GM23338 (cell line): Measurements from ENCODE around the gene BHLHE41. TPM values are rescaled to one million over a fixed set of nuclear protein-coding genes. Genes with fewer than 3 reads are reported as not detected.
A peak's percentile ranks its signal among the peaks of the same experiment; 100 is the strongest.

Experiments
- ATAC-seq: fragments of 200-7000 bp; cut with Tn5 transposase; 3 replicates; pipeline ENCODE4 v1.9.1; 2020
- DNase-seq: peaks from one replicate; pipeline ENCODE4 v3.0.0-alpha.2; 2015; ENCODE audit warnings: low spot score
- H2AFZ ChIP-seq: fragments of 200-600 bp; sonication (generic); 2 replicates; pipeline ENCODE4 v1.8.0; 2016; ENCODE audit warnings: antibody characterized with exemption, mild to moderate bottlenecking, moderate library complexity
- H3F3A ChIP-seq: fragments of 200-600 bp; sonication (generic); replicated peaks from 2 replicates; pipeline ENCODE4 v1.8.0; 2017; ENCODE audit warnings: antibody characterized with exemption, mixed run types, low read depth
- H3K27ac ChIP-seq: fragments of 200-600 bp; sonication (generic); 2 replicates; pipeline ENCODE4 v1.6.1; 2016; ENCODE audit warnings: low read depth
- H3K27me3 ChIP-seq: fragments of 200-600 bp; sonication (generic); 2 replicates; pipeline ENCODE4 v1.8.0; 2016; ENCODE audit warnings: mild to moderate bottlenecking, mixed run types, moderate library complexity; ENCODE audit not compliant: insufficient read depth
- H3K36me3 ChIP-seq: fragments of 200-600 bp; sonication (generic); 2 replicates; pipeline ENCODE4 v1.8.0; 2016; ENCODE audit warnings: mild to moderate bottlenecking; ENCODE audit not compliant: insufficient read depth
- H3K4me1 ChIP-seq: fragments of 200-600 bp; sonication (generic); 2 replicates; pipeline ENCODE4 v1.8.0; 2016; ENCODE audit warnings: mild to moderate bottlenecking, moderate library complexity; ENCODE audit not compliant: insufficient read depth
- H3K4me2 ChIP-seq: fragments of 200-600 bp; sonication (generic); 2 replicates; pipeline ENCODE4 v1.7.1; 2017; ENCODE audit warnings: mixed run types
- H3K4me3 ChIP-seq: fragments of 200-600 bp; sonication (generic); 2 replicates; pipeline ENCODE4 v1.6.1; 2016; ENCODE audit warnings: mixed run types
- H3K79me2 ChIP-seq: fragments of 200-600 bp; sonication (generic); replicated peaks from 2 replicates; pipeline ENCODE4 v1.8.0; 2017; ENCODE audit warnings: mild to moderate bottlenecking; ENCODE audit not compliant: insufficient read depth
- H3K9me2 ChIP-seq: fragments of 200-600 bp; sonication (generic); 2 replicates; pipeline ENCODE4 v1.8.0; 2017; ENCODE audit not compliant: insufficient read depth
- H4K20me1 ChIP-seq: fragments of 200-600 bp; sonication (generic); replicated peaks from 2 replicates; pipeline ENCODE4 v1.8.0; 2017; ENCODE audit warnings: mild to moderate bottlenecking; ENCODE audit not compliant: insufficient read depth
- H3K27ac Mint-ChIP-seq: 2 replicates; pipeline ENCODE4 v1.8.0; 2020; ENCODE audit warnings: inconsistent platforms, mild to moderate bottlenecking, moderate library complexity, mixed read lengths
- H3K27me3 Mint-ChIP-seq: 3 replicates; pipeline ENCODE4 v1.8.0; 2022; ENCODE audit warnings: low read depth, mild to moderate bottlenecking, moderate library complexity, mixed read lengths, inconsistent platforms; ENCODE audit not compliant: insufficient read depth, poor library complexity
- H3K36me3 Mint-ChIP-seq: 3 replicates; pipeline ENCODE4 v1.8.0; 2021; ENCODE audit warnings: low read depth, mild to moderate bottlenecking, inconsistent platforms, moderate library complexity, mixed read lengths
- H3K4me1 Mint-ChIP-seq: 3 replicates; pipeline ENCODE4 v1.8.0; 2020; ENCODE audit warnings: mild to moderate bottlenecking, inconsistent platforms, mixed read lengths
- H3K4me3 Mint-ChIP-seq: 3 replicates; pipeline ENCODE4 v1.8.0; 2021; ENCODE audit warnings: moderate library complexity, mild to moderate bottlenecking, inconsistent platforms, mixed read lengths
- H3K9me3 Mint-ChIP-seq: 3 replicates; pipeline ENCODE4 v1.8.0; 2020; ENCODE audit warnings: moderate library complexity, mild to moderate bottlenecking, inconsistent platforms, mixed read lengths
- CTCF ChIP-seq, 2 experiments: fragments of 200-600 bp in 1 of 2; sonication (generic) in 1 of 2; conservative IDR thresholded peaks; 2 replicates each; pipeline versions ENCODE4 v1.5.1 to v1.6.1; 2016 to 2017; ENCODE audit warnings: antibody characterized with exemption in 2 of 2, low read depth in 2 of 2, mild to moderate bottlenecking in 2 of 2, moderate library complexity in 1 of 2
- EZH2 ChIP-seq: fragments of 200-600 bp; sonication (generic); IDR thresholded peaks from one replicate; pipeline ENCODE4 v1.8.0; 2017; ENCODE audit warnings: antibody characterized with exemption, mild to moderate bottlenecking, low read depth; ENCODE audit not compliant: unreplicated experiment
- EZH2phosphoT487 ChIP-seq: fragments of 200-600 bp; sonication (generic); IDR thresholded peaks from one replicate; pipeline ENCODE4 v1.8.1; 2018; ENCODE audit warnings: antibody characterized with exemption; ENCODE audit not compliant: unreplicated experiment
- JUNB ChIP-seq: IDR thresholded peaks from one replicate; pipeline ENCODE4 v1.6.1; 2016; ENCODE audit warnings: antibody characterized with exemption; ENCODE audit not compliant: unreplicated experiment
- NANOG ChIP-seq: IDR thresholded peaks from 2 replicates; pipeline ENCODE4 v1.6.1; 2016; ENCODE audit warnings: antibody characterized with exemption, borderline replicate concordance
- STAT1 ChIP-seq: IDR thresholded peaks from one replicate; pipeline ENCODE4 v1.6.1; 2016; ENCODE audit warnings: antibody characterized with exemption; ENCODE audit not compliant: unreplicated experiment
- polyA plus RNA-seq: library from polyadenylated mRNA; unstranded; fragments of >200 nt; fragmentation: Nextera tagmentation; extraction: Ambion mirVana; gene quantifications from 2 replicates; pipeline ENCODE4 v1.2.1, GENCODE V29; 2016
- total RNA-seq: library from RNA; depleted of rRNA; stranded (reverse); fragments of >200 nt; shearing (Covaris generic); gene quantifications from 2 replicates; pipeline ENCODE4 v1.2.3, GENCODE V29; 2014

BHLHE41 gene
- total and polyA plus RNA-seq, 2 experiments from 2014 or later, result 1.6 to 2.9 TPM

GRCh38 chr12:26125400-26126339 lies 833 bp upstream of the BHLHE41 start:
- Mint-ChIP-seq H3K27me3 (peaks cover 80% of the 10 kb centered on the region), H3K4me3 (peak overlapping the region; percentile 86), H3K4me1 (peaks cover 44% of the 10 kb centered on the region), H3K36me3 (no peaks in the 10 kb centered on the region), H3K27ac (no peak overlapping the region), H3K9me3 (peaks cover 2% of the 10 kb centered on the region; the same call in 1 of the 3 replicates)
- Histone ChIP-seq H3F3A (peaks cover 13% of the 10 kb centered on the region; the same call in 1 of the 2 replicates), H2AFZ (peak overlapping the region; percentile 98), H3K4me3 (peak overlapping the region; percentile 90), H3K36me3 (no peaks in the 10 kb centered on the region), H3K4me2 (peak overlapping the region; percentile 99), H3K79me2 (no peaks in the 10 kb centered on the region), H3K9me2 (no peaks in the 10 kb centered on the region), H4K20me1 (0 out of 2 replicates have a peak, but pooled peaks cover 4% of the 10 kb centered on the region), H3K4me1 (peaks cover 37% of the 10 kb centered on the region), H3K27ac (no peak overlapping the region), H3K27me3 (peaks cover 94% of the 10 kb centered on the region)
- ATAC-seq, result peak; percentile 72
- DNase-seq, result peak; percentile 82
- TF ChIP-seq EZH2 (peak; percentile 47), NANOG (no peak)

GRCh38 chr12:26123482-26123980 lies 1.3 kb downstream of the BHLHE41 start:
- ATAC-seq (no peak), DNase-seq (no peak)
- no peak for TF ChIP-seq EZH2phosphoT487
- peak; percentile 86 for TF ChIP-seq EZH2
- TF ChIP-seq JUNB, result no peak
- Histone ChIP-seq H3K36me3 (no peaks in the 10 kb centered on the region), H3K9me2 (no peaks in the 10 kb centered on the region), H3F3A (peaks cover 13% of the 10 kb centered on the region; the same call in 1 of the 2 replicates), H3K4me2 (peak overlapping the region; percentile 91), H3K27me3 (peaks cover 84% of the 10 kb centered on the region), H3K4me3 (peak overlapping the region; percentile 90), H3K4me1 (peaks cover 40% of the 10 kb centered on the region), H3K79me2 (no peaks in the 10 kb centered on the region), H2AFZ (peak overlapping the region; percentile 75), H3K27ac (no peak overlapping the region), H4K20me1 (0 out of 2 replicates have a peak, but pooled peaks cover 4% of the 10 kb centered on the region)
- Mint-ChIP-seq H3K27me3 (peaks cover 78% of the 10 kb centered on the region), H3K36me3 (no peaks in the 10 kb centered on the region), H3K27ac (no peak overlapping the region), H3K4me1 (peaks cover 53% of the 10 kb centered on the region), H3K9me3 (peaks cover 2% of the 10 kb centered on the region; the same call in 1 of the 3 replicates), H3K4me3 (peak overlapping the region; percentile 86)

- peak overlapping the region; percentile 90 for H3K4me3 ChIP-seq
- H3K4me1 Mint-ChIP-seq, result peaks cover 57% of the 10 kb centered on the region
- peak overlapping the region; percentile 75 for H2AFZ ChIP-seq
- H3K27me3 ChIP-seq, result peaks cover 78% of the 10 kb centered on the region
- no peaks in the 10 kb centered on the region for H3K79me2 ChIP-seq
- peaks cover 75% of the 10 kb centered on the region for H3K27me3 Mint-ChIP-seq
- H3F3A ChIP-seq, result peaks cover 13% of the 10 kb centered on the region; the same call in 1 of the 2 replicates
- H3K4me1 ChIP-seq, result peaks cover 40% of the 10 kb centered on the region
- H3K27ac Mint-ChIP-seq, result no peak overlapping the region
- H3K36me3 ChIP-seq, result no peaks in the 10 kb centered on the region
- peak; percentile 8 for ATAC-seq
- H3K9me2 ChIP-seq, result no peaks in the 10 kb centered on the region
- H4K20me1 ChIP-seq, result no peaks in the 10 kb centered on the region
- peak; percentile 21 to 48; a peak in 3 of 4 replicates for TF ChIP-seq CTCF (conservative IDR thresholded peaks at IDR 0.05; ENCODE audit: low read depth in 2 of 2)
- peak; percentile 85 for TF ChIP-seq EZH2
- peak; percentile 77 for TF ChIP-seq EZH2phosphoT487
- TF ChIP-seq STAT1, result no peak
- DNase-seq, result peak; percentile 61
- no peak overlapping the region for H3K27ac ChIP-seq
- peaks cover 2% of the 10 kb centered on the region; the same call in 1 of the 3 replicates for H3K9me3 Mint-ChIP-seq
- peak overlapping the region; percentile 91 for H3K4me2 ChIP-seq
- no peaks in the 10 kb centered on the region for H3K36me3 Mint-ChIP-seq
- peak overlapping the region; percentile 86 for H3K4me3 Mint-ChIP-seq
Measured at GRCh38 chr12:26122681-26123481, 2.0 kb downstream of the BHLHE41 start.
